Measurements from ENCODE around the gene SLC35F1. TPM values are rescaled to one million over a fixed set of nuclear protein-coding genes. Genes with fewer than 3 reads are reported as not detected.

Gene SLC35F1
- total and polyA plus RNA-seq, 2 experiments from 2014 or later = not detected

DNA sequence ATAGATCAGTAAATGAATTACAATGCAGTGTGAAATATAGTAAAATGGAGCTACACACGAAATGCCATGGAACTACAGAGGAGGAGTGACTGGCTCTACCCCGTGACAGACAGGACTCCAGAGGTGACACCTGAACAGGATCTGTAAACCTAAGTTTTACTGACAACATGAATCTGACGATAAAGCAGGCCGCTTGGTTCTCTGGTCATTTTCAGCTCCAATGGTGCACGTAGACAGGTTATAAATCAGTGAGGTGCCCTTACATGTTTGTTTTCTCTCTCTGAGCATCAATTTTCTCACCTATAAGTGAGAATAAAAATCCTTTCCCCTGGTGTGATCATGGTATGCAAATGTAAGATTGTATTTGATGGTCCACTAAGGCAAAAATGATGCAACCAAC, 339.3 kb downstream of the SLC35F1 start:
- H3K27ac ChIP-seq = no peak overlapping the region
- no peak overlapping the region for H3K9ac ChIP-seq
- no peak overlapping the region for H3K4me3 ChIP-seq
- H4K20me1 ChIP-seq (ENCODE audit: insufficient read depth) = no peaks in the 10 kb centered on the region
- H3K27me3 ChIP-seq (replicated peaks; ENCODE audit: insufficient read depth) = peaks cover 8% of the 10 kb centered on the region
- no peaks in the 10 kb centered on the region for H3K9me2 ChIP-seq (ENCODE audit: insufficient read depth)
- in situ Hi-C loops (cut with MboI) = no loop called here
- no peaks in the 10 kb centered on the region for H3K79me2 ChIP-seq (ENCODE audit: insufficient read depth)
- no peaks in the 10 kb centered on the region for H3K4me1 ChIP-seq (ENCODE audit: insufficient read depth)
- H2AFZ ChIP-seq = no peak overlapping the region
- no peak overlapping the region for H3K4me2 ChIP-seq (ENCODE audit: unreplicated experiment)
- 42 to 49% methylated on average over 5 of the region's 5 CpGs for WGBS, 2 experiments (ENCODE audit: low coverage in 1 of 2, low lambda C conversion rate in 2 of 2, missing lambda C conversion rate in 2 of 2)
- H3F3A ChIP-seq (ENCODE audit: insufficient read depth) = no peaks in the 10 kb centered on the region
- no peaks in the 10 kb centered on the region for H3K9me3 ChIP-seq (ENCODE audit: low read depth)
- no peak for DNase-seq
- TF ChIP-seq EZH2 (IDR thresholded peaks at IDR 0.05; ENCODE audit: insufficient read depth, poor library complexity, severe bottlenecking) (no peak), EZH2phosphoT487 (IDR thresholded peaks at IDR 0.05; ENCODE audit: insufficient read depth, low read depth) (no peak)
- H3K36me3 ChIP-seq (ENCODE audit: low read depth) = no peaks in the 10 kb centered on the region

DNA sequence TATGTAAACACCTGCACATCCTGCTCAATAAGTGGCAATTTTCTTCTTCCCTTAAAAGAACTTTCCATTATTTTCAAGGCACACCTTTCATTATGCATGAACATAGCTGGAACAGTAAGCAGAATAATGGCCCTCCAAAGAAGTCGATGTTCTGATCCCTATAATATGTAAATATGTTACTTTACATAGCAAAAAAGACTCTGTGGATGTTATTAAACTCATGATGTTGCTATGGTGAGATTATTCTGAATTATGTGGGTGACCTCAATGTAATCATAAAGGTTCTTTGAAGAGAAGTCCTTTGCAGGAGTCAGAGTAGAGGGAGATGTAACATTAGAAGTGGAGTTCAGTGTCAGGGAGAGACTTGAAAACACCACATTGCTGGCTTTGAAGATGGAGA, 341.1 kb downstream of the SLC35F1 start:
- H3K4me2 ChIP-seq (ENCODE audit: unreplicated experiment) = no peak overlapping the region
- no peaks in the 10 kb centered on the region for H4K20me1 ChIP-seq (ENCODE audit: insufficient read depth)
- DNase-seq = no peak
- no peak overlapping the region for H2AFZ ChIP-seq
- no peak overlapping the region for H3K27ac ChIP-seq
- in situ Hi-C loops (cut with MboI) = no loop called here
- TF ChIP-seq EZH2phosphoT487 (IDR thresholded peaks at IDR 0.05; ENCODE audit: insufficient read depth, low read depth) = no peak
- TF ChIP-seq EZH2 (IDR thresholded peaks at IDR 0.05; ENCODE audit: insufficient read depth, poor library complexity, severe bottlenecking) = no peak
- no peaks in the 10 kb centered on the region for H3K9me3 ChIP-seq (ENCODE audit: low read depth)
- H3K27me3 ChIP-seq (replicated peaks; ENCODE audit: insufficient read depth) = peaks cover 12% of the 10 kb centered on the region
- H3K36me3 ChIP-seq (ENCODE audit: low read depth) = no peaks in the 10 kb centered on the region
- no peak overlapping the region for H3K4me3 ChIP-seq
- H3K9me2 ChIP-seq (ENCODE audit: insufficient read depth) = no peaks in the 10 kb centered on the region
- no peaks in the 10 kb centered on the region for H3K4me1 ChIP-seq (ENCODE audit: insufficient read depth)
- 20 to 32% methylated on average over 1 of the region's 1 CpG for WGBS, 2 experiments (ENCODE audit: low coverage in 1 of 2, low lambda C conversion rate in 2 of 2, missing lambda C conversion rate in 2 of 2)
- H3K9ac ChIP-seq = no peak overlapping the region
- no peaks in the 10 kb centered on the region for H3F3A ChIP-seq (ENCODE audit: insufficient read depth)
- H3K79me2 ChIP-seq (ENCODE audit: insufficient read depth) = no peaks in the 10 kb centered on the region

DNA sequence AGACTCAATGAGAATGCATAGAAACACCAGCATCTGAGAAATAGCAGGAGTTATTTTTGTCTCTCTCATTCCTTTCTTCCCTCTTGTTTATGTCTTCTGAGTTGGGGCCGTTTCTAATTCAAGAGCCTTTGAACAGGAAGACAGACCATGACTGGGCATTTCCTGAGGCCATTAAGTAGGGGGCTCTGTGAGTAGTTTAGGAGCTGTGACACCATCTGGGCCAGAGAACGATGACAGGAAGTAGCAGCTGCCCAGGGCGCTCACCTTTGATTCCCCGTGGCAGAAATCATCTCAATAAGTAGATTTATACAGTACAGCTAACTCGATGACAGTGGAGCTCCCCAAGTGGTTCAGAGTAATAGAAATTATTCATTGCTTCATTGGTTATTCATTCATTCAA, 342.6 kb downstream of the SLC35F1 start:
- no peak overlapping the region for H2AFZ ChIP-seq
- no peaks in the 10 kb centered on the region for H3K4me1 ChIP-seq (ENCODE audit: insufficient read depth)
- no peaks in the 10 kb centered on the region for H3K9me3 ChIP-seq (ENCODE audit: low read depth)
- in situ Hi-C loops (cut with MboI) = no loop called here
- H4K20me1 ChIP-seq (ENCODE audit: insufficient read depth) = no peaks in the 10 kb centered on the region
- no peaks in the 10 kb centered on the region for H3K9me2 ChIP-seq (ENCODE audit: insufficient read depth)
- H3K9ac ChIP-seq = no peak overlapping the region
- no peak overlapping the region for H3K4me2 ChIP-seq (ENCODE audit: unreplicated experiment)
- H3K27ac ChIP-seq = no peak overlapping the region
- H3K4me3 ChIP-seq = no peak overlapping the region
- DNase-seq = no peak
- H3K27me3 ChIP-seq (replicated peaks; ENCODE audit: insufficient read depth) = peaks cover 12% of the 10 kb centered on the region
- TF ChIP-seq EZH2 (IDR thresholded peaks at IDR 0.05; ENCODE audit: insufficient read depth, poor library complexity, severe bottlenecking) = no peak
- H3K36me3 ChIP-seq (ENCODE audit: low read depth) = no peaks in the 10 kb centered on the region
- WGBS, 2 experiments (ENCODE audit: low coverage in 1 of 2, low lambda C conversion rate in 2 of 2, missing lambda C conversion rate in 2 of 2) = 12 to 20% methylated on average over 5 of the region's 5 CpGs
- no peaks in the 10 kb centered on the region for H3F3A ChIP-seq (ENCODE audit: insufficient read depth)
- no peaks in the 10 kb centered on the region for H3K79me2 ChIP-seq (ENCODE audit: insufficient read depth)

DNA sequence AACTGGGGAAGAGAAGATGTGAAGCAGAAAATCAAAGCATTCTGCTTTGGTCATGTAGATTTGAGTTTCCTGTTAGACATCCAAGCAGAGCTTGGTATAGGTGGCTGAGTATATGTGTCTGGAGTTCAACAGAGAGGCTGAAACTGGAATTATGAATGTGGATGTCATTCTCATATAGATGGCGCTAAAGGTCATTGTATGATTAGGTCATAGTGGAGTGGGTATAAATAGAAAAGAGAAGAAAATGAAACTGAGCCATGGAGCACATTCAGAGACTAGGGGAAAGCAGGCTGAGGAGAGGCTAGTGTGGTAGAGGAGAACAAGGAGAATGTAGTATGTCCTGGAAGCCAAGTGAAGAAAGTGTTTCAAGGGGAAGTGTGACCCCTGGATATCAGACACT, 345.4 kb downstream of the SLC35F1 start:
- Histone ChIP-seq H3K27me3 (replicated peaks; ENCODE audit: insufficient read depth) (peaks cover 4% of the 10 kb centered on the region; the same call in 1 of the 2 replicates), H3K9me2 (ENCODE audit: insufficient read depth) (no peaks in the 10 kb centered on the region), H3F3A (ENCODE audit: insufficient read depth) (no peaks in the 10 kb centered on the region), H4K20me1 (ENCODE audit: insufficient read depth) (no peaks in the 10 kb centered on the region), H2AFZ (no peak overlapping the region), H3K9me3 (ENCODE audit: low read depth) (no peaks in the 10 kb centered on the region), H3K4me1 (ENCODE audit: insufficient read depth) (no peaks in the 10 kb centered on the region), H3K4me2 (ENCODE audit: unreplicated experiment) (no peak overlapping the region), H3K27ac (no peak overlapping the region), H3K4me3 (no peak overlapping the region), H3K79me2 (ENCODE audit: insufficient read depth) (no peaks in the 10 kb centered on the region), H3K9ac (no peak overlapping the region), H3K36me3 (ENCODE audit: low read depth) (no peaks in the 10 kb centered on the region)
- no peak for DNase-seq
- WGBS, 2 experiments (ENCODE audit: low coverage in 1 of 2, low lambda C conversion rate in 2 of 2, missing lambda C conversion rate in 2 of 2) = 67 to 90% methylated on average over 1 of the region's 1 CpG
- TF ChIP-seq EZH2 (IDR thresholded peaks at IDR 0.05; ENCODE audit: insufficient read depth, poor library complexity, severe bottlenecking) (no peak), EZH2phosphoT487 (IDR thresholded peaks at IDR 0.05; ENCODE audit: insufficient read depth, low read depth) (no peak)
- in situ Hi-C loops (cut with MboI) = no loop called here

DNA sequence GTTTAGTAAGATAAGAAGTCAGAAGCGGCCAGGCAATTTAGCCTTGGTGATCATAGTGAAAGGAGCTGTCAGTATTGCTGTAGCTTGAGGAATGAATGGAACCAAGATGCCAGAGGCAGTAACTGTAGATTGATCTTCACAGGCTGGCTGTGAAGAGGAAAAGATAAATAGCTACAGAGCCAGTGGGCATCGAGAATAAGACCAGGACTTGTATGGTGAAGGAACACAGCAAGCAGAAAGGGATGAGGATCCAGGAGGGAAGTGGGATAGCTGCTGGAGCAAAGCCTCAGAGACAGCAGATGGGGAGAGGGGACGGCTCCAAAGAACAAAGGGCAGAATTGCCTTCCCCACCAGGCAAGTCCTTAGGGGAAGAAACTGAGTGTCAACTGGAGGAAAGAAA, 346.7 kb downstream of the SLC35F1 start:
- peaks cover 4% of the 10 kb centered on the region; the same call in 1 of the 2 replicates for H3K27me3 ChIP-seq (replicated peaks; ENCODE audit: insufficient read depth)
- TF ChIP-seq EZH2phosphoT487 (IDR thresholded peaks at IDR 0.05; ENCODE audit: insufficient read depth, low read depth) = no peak
- no peak for TF ChIP-seq EZH2 (IDR thresholded peaks at IDR 0.05; ENCODE audit: insufficient read depth, poor library complexity, severe bottlenecking)
- WGBS, 2 experiments (ENCODE audit: low coverage in 1 of 2, low lambda C conversion rate in 2 of 2, missing lambda C conversion rate in 2 of 2) = 34 to 43% methylated on average over 3 of the region's 3 CpGs
- no peaks in the 10 kb centered on the region for H3K79me2 ChIP-seq (ENCODE audit: insufficient read depth)
- DNase-seq = no peak
- no peaks in the 10 kb centered on the region for H3F3A ChIP-seq (ENCODE audit: insufficient read depth)
- H3K4me2 ChIP-seq (ENCODE audit: unreplicated experiment) = no peak overlapping the region
- H3K4me1 ChIP-seq (ENCODE audit: insufficient read depth) = no peaks in the 10 kb centered on the region
- H3K9ac ChIP-seq = no peak overlapping the region
- in situ Hi-C loops (cut with MboI) = no loop called here
- no peaks in the 10 kb centered on the region for H3K9me3 ChIP-seq (ENCODE audit: low read depth)
- H3K4me3 ChIP-seq = no peak overlapping the region
- H3K27ac ChIP-seq = no peak overlapping the region
- H4K20me1 ChIP-seq (ENCODE audit: insufficient read depth) = no peaks in the 10 kb centered on the region
- H2AFZ ChIP-seq = no peak overlapping the region
- H3K9me2 ChIP-seq (ENCODE audit: insufficient read depth) = no peaks in the 10 kb centered on the region
- H3K36me3 ChIP-seq (ENCODE audit: low read depth) = no peaks in the 10 kb centered on the region
